Endothelial cell of umbilical vein (primary cell): Measurements from ENCODE around the gene RPIA.
"Not testable (repeated sequence)": the region's sequence is repeated elsewhere in the genome, so short reads cannot be mapped to it uniquely, and the experiment has no call there.

ENCODE experiments used
- CTCF ChIP-seq, 2 donors: IDR thresholded peaks; 1 replicate in 1 of 2; 2 replicates in 1 of 2; pipeline ENCODE4 v1.5.1; 2011; ENCODE audit warnings: low read length in 2 of 2, mild to moderate bottlenecking in 2 of 2, moderate library complexity in 2 of 2, control low read depth in 1 of 2, inconsistent platforms in 1 of 2, low read depth in 1 of 2; ENCODE audit not compliant: insufficient read depth in 1 of 2; ENCODE audit errors: extremely low read depth in 1 of 2
- EZH2 ChIP-seq: IDR thresholded peaks from 2 replicates; pipeline ENCODE4 v1.6.1; 2012; ENCODE audit warnings: borderline replicate concordance, low read depth, mild to moderate bottlenecking, moderate library complexity, low read length, inconsistent platforms; ENCODE audit not compliant: severe bottlenecking
- POLR2AphosphoS5 ChIP-seq: IDR thresholded peaks from 2 replicates; pipeline ENCODE4 v1.6.1; 2012; ENCODE audit warnings: low read depth, mild to moderate bottlenecking, control low read depth, low read length, moderate library complexity; ENCODE audit not compliant: insufficient read depth

GRCh38 chr2:88773233-88774028 lies 82.0 kb downstream of the RPIA start:
- not testable (repeated sequence) for TF ChIP-seq EZH2; POLR2AphosphoS5; CTCF (IDR thresholded peaks at IDR 0.05; ENCODE audit: extremely low read depth in 1 of 2, insufficient read depth in 1 of 2, low read depth in 1 of 2, low read length in 2 of 2)
